Left ventricle myocardium inferior (tissue), 1 donor: ENCODE results near the gene GPRC5A. TPM values are rescaled to one million over a fixed set of nuclear protein-coding genes. Genes with fewer than 3 reads are reported as not detected.
A peak's percentile ranks its signal among the peaks of the same experiment; 100 is the strongest.

Experiments
- DNase-seq: peaks from one replicate; pipeline ENCODE4 v3.0.0-alpha.2; 2020
- H3K27ac ChIP-seq: fragments of 200-600 bp; replicated peaks from 2 replicates; pipeline ENCODE4 v1.8.0; 2021
- H3K27me3 ChIP-seq: fragments of 200-600 bp; 2 replicates; pipeline ENCODE4 v1.8.0; 2021; ENCODE audit warnings: low read depth
- H3K36me3 ChIP-seq: fragments of 200-600 bp; 2 replicates; pipeline ENCODE4 v1.8.0; 2021
- H3K4me1 ChIP-seq: fragments of 200-600 bp; 2 replicates; pipeline ENCODE4 v1.8.0; 2021
- H3K4me3 ChIP-seq: fragments of 200-600 bp; 2 replicates; pipeline ENCODE4 v1.8.0; 2021; ENCODE audit warnings: mild to moderate bottlenecking, moderate library complexity
- H3K9me3 ChIP-seq: fragments of 200-600 bp; replicated peaks from 2 replicates; pipeline ENCODE4 v1.8.0; 2021
- CTCF ChIP-seq: fragments of 200-600 bp; IDR thresholded peaks from 2 replicates; pipeline ENCODE4 v1.8.0; 2021; ENCODE audit warnings: antibody characterized with exemption, mild to moderate bottlenecking, borderline replicate concordance
- intact Hi-C: fragments of 100-400 bp; cut with micrococcal nuclease; formaldehyde crosslinking; loops from one replicate; pipeline ENCODE4 v1.11.0; 2022
- total RNA-seq: library from RNA; stranded (reverse); fragmentation: NEBNext Ultra II Directional; extraction: Animal tissue kit (Norgen Biotek cat#: 25700); gene quantifications from one replicate; pipeline ENCODE4 v1.2.1, GENCODE V29; 2021
- donor health status: DM: no; HTN: yes; CAD: no; lungs with severe emphysema.

The GPRC5A gene
- total RNA-seq, 1 donor from 2014 or later: 0.77 TPM

- Histone ChIP-seq H3K36me3 (no peaks in the 10 kb centered on the region), H3K4me3 (no peak overlapping the region), H3K27ac (peak overlapping the region; percentile 69), H3K9me3 (no peaks in the 10 kb centered on the region), H3K27me3 (peaks cover 35% of the 10 kb centered on the region), H3K4me1 (no peaks in the 10 kb centered on the region)
- TF ChIP-seq CTCF: no peak
- intact Hi-C loops: no loop called here
- no peak for DNase-seq
These were observed 9.4 kb downstream of the GPRC5A start for GRCh38 chr12:12900786-12901157.

GRCh38 chr12:12901158-12901791, 9.9 kb downstream of the GPRC5A start:
- peak overlapping the region; percentile 69 for H3K27ac ChIP-seq
- TF ChIP-seq CTCF: no peak
- no peaks in the 10 kb centered on the region for H3K4me1 ChIP-seq
- H3K27me3 ChIP-seq: peaks cover 35% of the 10 kb centered on the region
- DNase-seq: no peak
- H3K36me3 ChIP-seq: no peaks in the 10 kb centered on the region
- no peaks in the 10 kb centered on the region for H3K9me3 ChIP-seq
- intact Hi-C loops: no loop called here
- no peak overlapping the region for H3K4me3 ChIP-seq

DNA sequence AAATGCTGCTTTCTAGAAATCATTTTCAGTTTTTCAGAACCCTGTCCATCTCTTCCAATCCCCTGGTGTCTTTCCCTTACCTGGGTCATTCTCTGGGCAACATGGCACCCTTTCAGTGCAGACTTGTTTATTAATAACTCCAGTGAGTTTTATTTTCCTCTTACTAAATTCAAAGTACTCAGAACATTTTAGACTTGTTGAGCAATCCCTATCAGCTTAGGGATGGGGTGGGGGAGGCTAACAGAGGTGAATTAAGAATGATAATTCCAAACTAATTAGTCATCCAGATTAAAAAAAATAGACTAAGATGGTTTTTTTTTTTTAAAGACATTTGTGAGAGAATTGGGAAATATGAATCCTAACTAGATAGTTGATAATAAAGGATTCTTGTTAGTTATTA, 10.7 kb downstream of the GPRC5A start:
- DNase-seq: no peak
- Histone ChIP-seq H3K4me1 (no peaks in the 10 kb centered on the region), H3K36me3 (no peaks in the 10 kb centered on the region), H3K27me3 (peaks cover 35% of the 10 kb centered on the region), H3K9me3 (no peaks in the 10 kb centered on the region), H3K4me3 (no peak overlapping the region), H3K27ac (peak overlapping the region; percentile 69)
- TF ChIP-seq CTCF: no peak
- intact Hi-C loops: no loop called here

GRCh38 chr12:12903642-12904609, 12.6 kb downstream of the GPRC5A start:
- intact Hi-C loops: no loop called here
- H3K9me3 ChIP-seq: no peaks in the 10 kb centered on the region
- DNase-seq: no peak
- H3K27me3 ChIP-seq: peaks cover 27% of the 10 kb centered on the region
- no peak overlapping the region for H3K27ac ChIP-seq
- H3K4me3 ChIP-seq: no peak overlapping the region
- no peaks in the 10 kb centered on the region for H3K36me3 ChIP-seq
- no peaks in the 10 kb centered on the region for H3K4me1 ChIP-seq
- TF ChIP-seq CTCF: no peak

- H3K4me1 ChIP-seq: peaks cover 15% of the 10 kb centered on the region
- intact Hi-C loops: no loop called here
- DNase-seq: no peak
These were observed 16.2 kb downstream of the GPRC5A start for GRCh38 chr12:12907552-12907951.

More at GRCh38 chr12:12907552-12907951, 16.2 kb downstream of the GPRC5A start:
- Histone ChIP-seq H3K27ac (no peak overlapping the region), H3K36me3 (no peaks in the 10 kb centered on the region), H3K27me3 (peaks cover 9% of the 10 kb centered on the region), H3K4me3 (no peak overlapping the region), H3K9me3 (no peaks in the 10 kb centered on the region)
- no peak for TF ChIP-seq CTCF
